H1 (cell line): Measurements from ENCODE around the gene HAGH. TPM values are rescaled to one million over a fixed set of nuclear protein-coding genes. Genes with fewer than 3 reads are reported as not detected.

ENCODE experiments used
- CTCF ChIA-PET: fragments of 300-600 bp; sonication (Branson Sonifier 250); formaldehyde crosslinking; loops from one replicate; lab custom pipeline; 2021; ENCODE audit not compliant: partially characterized antibody; lab: Charles Lee
- POLR2A ChIA-PET: fragments of 300-600 bp; sonication (Branson Sonifier 250); formaldehyde crosslinking; loops from one replicate; lab custom pipeline; 2021; ENCODE audit warnings: inconsistent platforms; ENCODE audit not compliant: partially characterized antibody; lab: Charles Lee
- DNase-seq, 2 experiments: peaks; one replicate each; pipeline versions ENCODE4 v3.0.0 to v3.0.0-alpha.2; 2010 to 2022; ENCODE audit warnings: low spot score in 2 of 2, low read depth in 1 of 2, mixed read lengths in 1 of 2
- FAIRE-seq: peaks from 2 replicates; lab custom pipeline; 2011; peaks lifted over from hg19 to GRCh38; lab: Jason Lieb, UNC
- H2AFZ ChIP-seq: 2 replicates; pipeline ENCODE4 v1.8.1; 2012; ENCODE audit warnings: low read length, inconsistent platforms
- H2AK5ac ChIP-seq: 2 replicates; pipeline ENCODE4 v1.6.1; 2013; ENCODE audit warnings: low read depth, low read length
- H2BK120ac ChIP-seq: replicated peaks from 2 replicates; pipeline ENCODE3; 2013; ENCODE audit warnings: low read depth, low read length, inconsistent platforms
- H2BK12ac ChIP-seq: 2 replicates; pipeline ENCODE4 v1.6.1; 2013; ENCODE audit warnings: low read depth, low read length
- H2BK15ac ChIP-seq: 2 replicates; pipeline ENCODE4 v1.6.1; 2013; ENCODE audit warnings: low read length
- H2BK20ac ChIP-seq: 2 replicates; pipeline ENCODE4 v1.6.1; 2013; ENCODE audit warnings: low read length
- H2BK5ac ChIP-seq: 2 replicates; pipeline ENCODE4 v1.6.1; 2013; ENCODE audit warnings: low read depth, low read length
- H3K14ac ChIP-seq: 2 replicates; pipeline ENCODE4 v1.6.1; 2013; ENCODE audit warnings: inconsistent platforms; ENCODE audit not compliant: insufficient read length
- H3K18ac ChIP-seq: 2 replicates; pipeline ENCODE4 v1.6.1; 2013; ENCODE audit warnings: low read length; ENCODE audit errors: extremely low read depth
- H3K23ac ChIP-seq: 2 replicates; pipeline ENCODE4 v1.6.1; 2013; ENCODE audit warnings: inconsistent platforms; ENCODE audit not compliant: insufficient read length
- H3K23me2 ChIP-seq: 2 replicates; pipeline ENCODE4 v1.6.1; 2013; ENCODE audit warnings: low read depth, low read length
- H3K27ac ChIP-seq: 2 replicates; pipeline ENCODE4 v1.6.1; 2011; ENCODE audit warnings: low read depth, low read length, inconsistent platforms
- H3K27me3 ChIP-seq, 4 experiments: replicated peaks in 1 of 4; 1 replicate in 1 of 4; 2 replicates in 3 of 4; pipeline versions ENCODE4 v1.6.1 to v1.8.1; 2011 to 2013; ENCODE audit warnings: low read length in 3 of 4, mild to moderate bottlenecking in 3 of 4, inconsistent platforms in 2 of 4, mixed read lengths in 2 of 4, moderate library complexity in 1 of 4; ENCODE audit not compliant: control insufficient read depth in 3 of 4, insufficient read depth in 3 of 4; ENCODE audit errors: extremely low read depth in 1 of 4
- H3K36me3 ChIP-seq, 4 experiments: 2 replicates each; pipeline versions ENCODE4 v1.6.1 to v1.8.1; 2011 to 2013; ENCODE audit warnings: mild to moderate bottlenecking in 4 of 4, low read length in 3 of 4, moderate library complexity in 2 of 4, control low read depth in 1 of 4, inconsistent platforms in 1 of 4; ENCODE audit not compliant: insufficient read depth in 4 of 4, control insufficient read depth in 2 of 4
- H3K4ac ChIP-seq: replicated peaks from 2 replicates; pipeline ENCODE3; 2013; ENCODE audit warnings: low read length, low read depth, mixed read lengths, inconsistent platforms; ENCODE audit not compliant: insufficient read length
- H3K4me1 ChIP-seq, 4 experiments: replicated peaks in 1 of 4; 1 replicate in 1 of 4; 2 replicates in 3 of 4; pipeline versions ENCODE4 v1.6.1 to v1.8.1; 2011 to 2013; ENCODE audit warnings: low read length in 3 of 4, inconsistent platforms in 2 of 4, mixed read lengths in 1 of 4; ENCODE audit not compliant: insufficient read depth in 4 of 4, control insufficient read depth in 3 of 4
- H3K4me2 ChIP-seq, 2 experiments: 2 replicates each; pipeline versions ENCODE4 v1.6.1 to v1.8.1; 2011 to 2013; ENCODE audit warnings: low read depth in 2 of 2, low read length in 2 of 2, control low read depth in 1 of 2, inconsistent platforms in 1 of 2, mild to moderate bottlenecking in 1 of 2; ENCODE audit not compliant: insufficient read depth in 1 of 2
- H3K4me3 ChIP-seq, 4 experiments: fragments of 200-600, 300-600 bp in 1 of 4; sonication (generic), shearing (Covaris generic), sonication (Bioruptor Twin) in 1 of 4; 2 replicates each; pipeline versions ENCODE4 v1.5.1 to v1.8.1; 2011 to 2016; ENCODE audit warnings: low read length in 4 of 4, low read depth in 3 of 4, control low read depth in 2 of 4, inconsistent platforms in 2 of 4, mild to moderate bottlenecking in 2 of 4, mixed read lengths in 1 of 4, moderate library complexity in 1 of 4; ENCODE audit not compliant: insufficient read depth in 2 of 4; ENCODE audit errors: extremely low read depth in 1 of 4
- H3K56ac ChIP-seq: replicated peaks from 2 replicates; pipeline ENCODE3; 2013; ENCODE audit warnings: low read depth, mild to moderate bottlenecking, mixed read lengths, low read length, inconsistent platforms; ENCODE audit not compliant: insufficient read length
- H3K79me1 ChIP-seq: 2 replicates; pipeline ENCODE4 v1.6.1; 2013; ENCODE audit warnings: low read depth, low read length, control low read depth
- H3K79me2 ChIP-seq, 2 experiments: 2 replicates each; pipeline versions ENCODE4 v1.6.1 to v1.8.1; 2012 to 2013; ENCODE audit warnings: low read length in 2 of 2, mild to moderate bottlenecking in 2 of 2, inconsistent platforms in 1 of 2; ENCODE audit not compliant: insufficient read depth in 2 of 2, control insufficient read depth in 1 of 2
- H3K9ac ChIP-seq, 4 experiments: replicated peaks in 1 of 4; 1 replicate in 1 of 4; 2 replicates in 3 of 4; pipeline versions ENCODE4 v1.6.1 to v1.8.1; 2011 to 2013; ENCODE audit warnings: low read depth in 3 of 4, low read length in 3 of 4, control low read depth in 2 of 4, mild to moderate bottlenecking in 2 of 4, moderate library complexity in 2 of 4, inconsistent platforms in 1 of 4; ENCODE audit errors: extremely low read depth in 1 of 4
- H3K9me3 ChIP-seq, 2 experiments: 2 replicates each; pipeline versions ENCODE4 v1.6.1 to v1.8.1; 2012 to 2013; ENCODE audit warnings: mild to moderate bottlenecking in 2 of 2, moderate library complexity in 2 of 2, control low read depth in 1 of 2, inconsistent platforms in 1 of 2, low read depth in 1 of 2, low read length in 1 of 2, mixed read lengths in 1 of 2; ENCODE audit not compliant: insufficient read depth in 2 of 2
- H4K20me1 ChIP-seq, 2 experiments: replicated peaks in 1 of 2; 2 replicates each; pipeline versions ENCODE3 to v1.8.1; 2011 to 2013; ENCODE audit warnings: inconsistent platforms in 2 of 2, low read length in 2 of 2, mild to moderate bottlenecking in 1 of 2; ENCODE audit not compliant: insufficient read depth in 2 of 2, control insufficient read depth in 1 of 2
- H4K5ac ChIP-seq: 2 replicates; pipeline ENCODE4 v1.6.1; 2013; ENCODE audit warnings: low read length, low read depth, mixed read lengths, inconsistent platforms; ENCODE audit not compliant: insufficient read length
- H4K8ac ChIP-seq: 2 replicates; pipeline ENCODE4 v1.8.0; 2013; ENCODE audit warnings: mild to moderate bottlenecking, moderate library complexity, low read length, inconsistent platforms; ENCODE audit not compliant: insufficient read depth; ENCODE audit errors: extremely low read depth
- H4K91ac ChIP-seq: replicated peaks from 2 replicates; pipeline ENCODE3; 2013; ENCODE audit warnings: low read length, mixed read lengths, inconsistent platforms; ENCODE audit not compliant: insufficient read length
- BACH1 ChIP-seq: IDR thresholded peaks from 2 replicates; pipeline ENCODE4 v1.6.1; 2012; ENCODE audit warnings: low read length, improper control_type of control experiment
- BCL11A ChIP-seq, 2 experiments: IDR thresholded peaks; one replicate each; pipeline ENCODE4 v1.6.1; 2011; ENCODE audit warnings: low read depth in 2 of 2, low read length in 2 of 2, mild to moderate bottlenecking in 2 of 2
- CBX8 ChIP-seq: fragments of 300-800, 300-1000 bp; sonication (generic); IDR thresholded peaks from 2 replicates; pipeline ENCODE4 v1.7.1; 2016; ENCODE audit warnings: low read depth, low read length, borderline replicate concordance
- CHD2 ChIP-seq: IDR thresholded peaks from 2 replicates; pipeline ENCODE4 v1.6.1; 2012; ENCODE audit warnings: low read length, improper control_type of control experiment
- CTBP2 ChIP-seq: IDR thresholded peaks from 2 replicates; pipeline ENCODE4 v1.7.0; 2011; ENCODE audit warnings: borderline replicate concordance, mild to moderate bottlenecking, moderate library complexity, mixed read lengths, low read length; ENCODE audit not compliant: insufficient read depth, insufficient read length
- E2F6 ChIP-seq: IDR thresholded peaks from 2 replicates; pipeline ENCODE4 v1.6.1; 2012; ENCODE audit warnings: inconsistent platforms
- EZH2 ChIP-seq: fragments of 200-600 bp; sonication (generic); IDR thresholded peaks from 2 replicates; pipeline ENCODE4 v1.7.1; 2012; ENCODE audit warnings: low read depth, mild to moderate bottlenecking, moderate library complexity, low read length, inconsistent platforms; ENCODE audit not compliant: severe bottlenecking
- MAFK ChIP-seq: IDR thresholded peaks from 2 replicates; pipeline ENCODE4 v1.6.1; 2012; ENCODE audit warnings: low read depth, mild to moderate bottlenecking, improper control_type of control experiment, low read length
- POLR2A ChIP-seq, 2 experiments: IDR thresholded peaks; 1 replicate in 1 of 2; 2 replicates in 1 of 2; pipeline ENCODE4 v1.6.1; 2011; ENCODE audit warnings: low read depth in 2 of 2, low read length in 2 of 2, mild to moderate bottlenecking in 2 of 2; ENCODE audit errors: control extremely low read depth in 1 of 2
- TAF1 ChIP-seq: IDR thresholded peaks from 2 replicates; pipeline ENCODE4 v1.6.1; 2011; ENCODE audit warnings: mild to moderate bottlenecking, low read depth, low read length
- USF2 ChIP-seq: IDR thresholded peaks from 2 replicates; pipeline ENCODE4 v1.6.1; 2011; ENCODE audit warnings: low read length, improper control_type of control experiment
- WGBS, 2 experiments: shearing (Covaris generic) in 1 of 2; methylation state at CpG; one replicate each; pipeline versions ENCODE4 v1.1.6 to v1.1.7; 2013 to 2015; ENCODE audit warnings: low lambda C conversion rate in 2 of 2, mixed read lengths in 2 of 2, inconsistent platforms in 1 of 2, low coverage in 1 of 2, missing lambda C conversion rate in 1 of 2; ENCODE audit not compliant: insufficient replicate concordance in 2 of 2, insufficient coverage in 1 of 2, insufficient read length in 1 of 2; ENCODE audit errors: extremely low coverage in 1 of 2, missing lambda C conversion rate in 1 of 2; 5-methylcytosine and 5-hydroxymethylcytosine counted together
- polyA plus RNA-seq, 7 experiments: library from polyadenylated mRNA; depleted of rRNA in 3 of 7; stranded (reverse) in 5 of 7; unstranded in 2 of 7; fragments of >200 nt in 5 of 7; fragments of 200-250 nt in 2 of 7; gene quantifications; 1 replicate in 5 of 7; 2 replicates in 1 of 7; 4 replicates in 1 of 7; pipeline versions ENCODE4 v1.2.1 to v1.2.3, GENCODE V29; 2011 to 2013; ENCODE audit warnings: missing spikeins in 2 of 7, mixed read lengths in 2 of 7
- total RNA-seq: library from RNA; stranded (reverse); fragmentation: NEBNext Ultra II Directional; extraction: Animal tissue kit (Norgen Biotek cat#: 25700); gene quantifications from 2 replicates; pipeline ENCODE4 v1.2.1, GENCODE V29; 2021

HAGH gene
- total and polyA plus RNA-seq, 2 of the 8 experiments (the other 6 are each of a cell fraction or from before 2014, with no cell fraction given) = 28.7 to 40.6 TPM

- Histone ChIP-seq H3K23me2 (no peaks in the 10 kb centered on the region), H3K79me1 (no peaks in the 10 kb centered on the region), H3K14ac (no peak overlapping the region), H2AK5ac (no peak overlapping the region), H3K18ac (no peak overlapping the region), H3K4me1 (no peaks in the 10 kb centered on the region; a peak in 2 of 7 replicates), H4K5ac (no peak overlapping the region), H3K9me3 (peaks cover 3 to 6% of the 10 kb centered on the region in 2 experiments; a peak in 1 of 4 replicates), H3K36me3 (no peaks in the 10 kb centered on the region; a peak in 1 of 8 replicates), H2BK120ac (no peak overlapping the region), H2BK15ac (no peak overlapping the region), H4K20me1 (no peaks in the 10 kb centered on the region), H3K23ac (no peak overlapping the region), H2BK20ac (no peak overlapping the region), H2BK5ac (no peak overlapping the region), H4K8ac (no peak overlapping the region), H2BK12ac (no peak overlapping the region), H3K79me2 (no peaks in the 10 kb centered on the region), H3K4me3 (no peak overlapping the region), H4K91ac (no peak overlapping the region), H2AFZ (no peak overlapping the region), H3K9ac (no peak overlapping the region), H3K27ac (no peak overlapping the region), H3K4ac (no peak overlapping the region), H3K56ac (no peak overlapping the region), H3K27me3 (no peaks in the 10 kb centered on the region), H3K4me2 (no peak overlapping the region)
- no peak for FAIRE-seq
- ChIA-PET CTCF (interaction anchor here (0.7 kb wide), 2 partner anchors 106 to 261 kb away, joined by 3 read pairs; no protein-coding TSS in a partner anchor), POLR2A (no interaction called here)
- WGBS, 2 experiments = 89% methylated on average over 10 of the region's 10 CpGs; no CpG with 5 or more reads in 1 of the 2 experiments
- no peak for DNase-seq
- TF ChIP-seq POLR2A (IDR thresholded peaks at IDR 0.05; ENCODE audit: control extremely low read depth in 1 of 2, low read depth in 2 of 2, low read length in 2 of 2) (no peak), CHD2 (no peak), BCL11A (IDR thresholded peaks at IDR 0.05; ENCODE audit: low read depth in 2 of 2, low read length in 2 of 2) (no peak), CBX8 (no peak), E2F6 (no peak), CTBP2 (no peak), USF2 (no peak), MAFK (no peak), TAF1 (no peak), BACH1 (no peak), EZH2 (no peak)
These were observed 19.0 kb downstream of the HAGH start for GRCh38 chr16:1807626-1808025.
